22Rv1 (cell line): ENCODE data around the gene PCDHB16.
A peak's percentile ranks its signal among the peaks of the same experiment; 100 is the strongest.
"Not testable (repeated sequence)": the region's sequence is repeated elsewhere in the genome, so short reads cannot be mapped to it uniquely, and the experiment has no call there.

Experiments used
- H3K27ac ChIP-seq: fragments of 450-650 bp; 2 replicates; pipeline ENCODE4 v1.5.1; 2017
- ZFX ChIP-seq: fragments of 450-650 bp; IDR thresholded peaks from 2 replicates; pipeline ENCODE4 v1.6.1; 2017; ENCODE audit warnings: antibody characterized with exemption, borderline replicate concordance
- TF ChIP-seq, protein P1 (sequence below): fragments of 450-650 bp; IDR thresholded peaks from 2 replicates; pipeline ENCODE4 v1.5.1; 2017; ENCODE audit warnings: mild to moderate bottlenecking

PCDHB16 gene

GRCh38 chr5:141155540-141156374, 26.4 kb upstream of the PCDHB16 start:
- no peak for TF ChIP-seq ZFX
- TF ChIP-seq, protein P1, sequence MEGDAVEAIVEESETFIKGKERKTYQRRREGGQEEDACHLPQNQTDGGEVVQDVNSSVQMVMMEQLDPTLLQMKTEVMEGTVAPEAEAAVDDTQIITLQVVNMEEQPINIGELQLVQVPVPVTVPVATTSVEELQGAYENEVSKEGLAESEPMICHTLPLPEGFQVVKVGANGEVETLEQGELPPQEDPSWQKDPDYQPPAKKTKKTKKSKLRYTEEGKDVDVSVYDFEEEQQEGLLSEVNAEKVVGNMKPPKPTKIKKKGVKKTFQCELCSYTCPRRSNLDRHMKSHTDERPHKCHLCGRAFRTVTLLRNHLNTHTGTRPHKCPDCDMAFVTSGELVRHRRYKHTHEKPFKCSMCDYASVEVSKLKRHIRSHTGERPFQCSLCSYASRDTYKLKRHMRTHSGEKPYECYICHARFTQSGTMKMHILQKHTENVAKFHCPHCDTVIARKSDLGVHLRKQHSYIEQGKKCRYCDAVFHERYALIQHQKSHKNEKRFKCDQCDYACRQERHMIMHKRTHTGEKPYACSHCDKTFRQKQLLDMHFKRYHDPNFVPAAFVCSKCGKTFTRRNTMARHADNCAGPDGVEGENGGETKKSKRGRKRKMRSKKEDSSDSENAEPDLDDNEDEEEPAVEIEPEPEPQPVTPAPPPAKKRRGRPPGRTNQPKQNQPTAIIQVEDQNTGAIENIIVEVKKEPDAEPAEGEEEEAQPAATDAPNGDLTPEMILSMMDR: peak; percentile 86
- H3K27ac ChIP-seq: no peak overlapping the region

DNA sequence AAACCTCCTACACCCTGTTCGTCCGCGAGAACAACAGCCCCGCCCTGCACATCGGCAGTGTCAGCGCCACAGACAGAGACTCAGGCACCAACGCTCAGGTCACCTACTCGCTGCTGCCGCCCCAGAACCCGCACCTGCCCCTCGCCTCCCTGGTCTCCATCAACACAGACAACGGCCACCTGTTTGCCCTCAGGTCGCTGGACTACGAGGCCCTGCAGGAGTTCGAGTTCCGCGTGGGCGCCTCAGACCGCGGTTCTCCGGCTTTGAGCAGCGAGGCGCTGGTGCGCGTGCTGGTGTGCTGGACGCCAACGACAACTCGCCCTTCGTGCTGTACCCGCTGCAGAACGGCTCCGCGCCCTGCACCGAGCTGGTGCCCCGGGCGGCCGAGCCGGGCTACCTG, 24.8 kb upstream of the PCDHB16 start:
- H3K27ac ChIP-seq: not testable (repeated sequence)

- H3K27ac ChIP-seq: not testable (repeated sequence)
Measured at GRCh38 chr5:141157901-141158300, 24.3 kb upstream of the PCDHB16 start.

GRCh38 chr5:141172381-141173204, 9.6 kb upstream of the PCDHB16 start, which contains the start of gene PCDHB7:
Gene PCDHB7, plus strand, starts transcription at chr5:141172644. Its CDS starts 192 bp downstream, at chr5:141172836.
- no peak for TF ChIP-seq ZFX
- TF ChIP-seq, protein P1: peak; percentile 86
- no peak within 1 kb of the TSS for H3K27ac ChIP-seq

GRCh38 chr5:141174291-141175104, 7.7 kb upstream of the PCDHB16 start:
- not testable (repeated sequence) for H3K27ac ChIP-seq

DNA sequence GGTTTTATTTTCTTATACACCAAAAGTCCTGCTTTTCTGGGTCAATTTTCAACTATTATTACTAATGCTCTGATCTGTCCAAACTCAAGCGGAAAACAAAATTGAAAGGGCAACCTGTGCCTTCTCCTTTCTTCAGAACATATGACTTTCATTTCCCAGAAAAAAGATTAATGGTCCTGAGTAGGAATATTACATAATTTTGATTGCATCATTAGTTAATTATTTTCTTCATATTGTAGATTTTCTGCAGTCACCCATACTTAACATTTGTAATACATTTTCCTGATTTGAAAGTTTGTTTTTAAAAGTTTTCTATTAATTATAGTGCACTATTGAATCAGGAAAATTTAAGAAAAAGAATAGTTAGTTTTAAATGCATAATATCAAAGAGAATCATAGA, 6.3 kb upstream of the PCDHB16 start:
- H3K27ac ChIP-seq: no peak overlapping the region
- TF ChIP-seq, protein P1: no peak

GRCh38 chr5:141177577-141178191, 4.5 kb upstream of the PCDHB16 start, which contains the start of gene PCDHB8:
Gene PCDHB8, plus strand, starts transcription at chr5:141177790. Its CDS starts 245 bp downstream, at chr5:141178035.
- TF ChIP-seq, protein P1: peak; percentile 89
- H3K27ac ChIP-seq: not testable (repeated sequence)

DNA sequence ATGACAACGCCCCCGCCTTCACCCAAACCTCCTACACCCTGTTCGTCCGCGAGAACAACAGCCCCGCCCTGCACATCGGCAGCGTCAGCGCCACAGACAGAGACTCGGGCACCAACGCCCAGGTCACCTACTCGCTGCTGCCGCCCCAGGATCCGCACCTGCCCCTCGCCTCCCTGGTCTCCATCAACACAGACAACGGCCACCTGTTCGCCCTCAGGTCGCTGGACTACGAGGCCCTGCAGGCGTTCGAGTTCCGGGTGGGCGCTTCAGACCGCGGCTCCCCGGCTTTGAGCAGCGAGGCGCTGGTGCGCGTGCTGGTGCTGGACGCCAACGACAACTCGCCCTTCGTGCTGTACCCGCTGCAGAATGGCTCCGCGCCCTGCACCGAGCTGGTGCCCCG, 2.8 kb upstream of the PCDHB16 start:
- not testable (repeated sequence) for H3K27ac ChIP-seq

DNA sequence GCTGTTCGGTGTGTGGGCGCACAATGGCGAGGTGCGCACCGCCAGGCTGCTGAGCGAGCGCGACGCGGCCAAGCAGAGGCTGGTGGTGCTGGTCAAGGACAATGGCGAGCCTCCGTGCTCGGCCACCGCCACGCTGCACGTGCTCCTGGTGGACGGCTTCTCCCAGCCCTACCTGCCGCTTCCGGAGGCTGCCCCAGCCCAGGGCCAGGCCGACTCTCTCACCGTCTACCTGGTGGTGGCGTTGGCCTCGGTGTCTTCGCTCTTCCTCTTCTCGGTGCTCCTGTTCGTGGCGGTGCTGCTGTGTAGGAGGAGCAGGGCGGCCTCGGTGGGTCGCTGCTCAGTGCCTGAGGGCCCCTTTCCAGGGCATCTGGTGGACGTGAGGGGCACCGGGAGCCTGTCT, 2.3 kb upstream of the PCDHB16 start:
- H3K27ac ChIP-seq: not testable (repeated sequence)
